ENCODE results near the gene CTSA.
"Not testable (repeated sequence)": the region's sequence is repeated elsewhere in the genome, so short reads cannot be mapped to it uniquely, and the experiment has no call there.

CTSA gene

GRCh38 chr20:45866454-45866853 is 24.7 kb upstream of the CTSA start:
- DNase-seq (ENCODE audit: low read depth in 2 of 2): no peak

GRCh38 chr20:45867136-45867818 is 23.9 kb upstream of the CTSA start:
- no peak for DNase-seq (ENCODE audit: low read depth in 2 of 2)

- no peak for DNase-seq (ENCODE audit: low read depth in 2 of 2)
Measured at GRCh38 chr20:45867819-45868176, 23.3 kb upstream of the CTSA start.

- no peak for DNase-seq (ENCODE audit: low read depth in 2 of 2)
Measured at GRCh38 chr20:45872626-45873025, 18.5 kb upstream of the CTSA start.

GRCh38 chr20:45873409-45874103 is 17.6 kb upstream of the CTSA start:
- DNase-seq (ENCODE audit: low read depth in 2 of 2): no peak

GRCh38 chr20:45874104-45874481 is 17.0 kb upstream of the CTSA start:
- DNase-seq (ENCODE audit: low read depth in 2 of 2): not testable (repeated sequence)

GRCh38 chr20:45874576-45874975 is 16.6 kb upstream of the CTSA start:
- no peak for DNase-seq (ENCODE audit: low read depth in 2 of 2)

- no peak for DNase-seq (ENCODE audit: low read depth in 2 of 2)
Measured at GRCh38 chr20:45878076-45878761, 12.9 kb upstream of the CTSA start.

- DNase-seq (ENCODE audit: low read depth in 2 of 2): peak; percentile 96 to 100
Measured at GRCh38 chr20:45880988-45881788, 9.9 kb upstream of the CTSA start, which contains the start of gene ZSWIM1. TSS of gene ZSWIM1 (plus strand) at chr20:45881227. CDS start at chr20:45882593, 1,366 bp downstream.

GRCh38 chr20:45882469-45883099 is 8.6 kb upstream of the CTSA start:
- DNase-seq (ENCODE audit: low read depth in 2 of 2): no peak

- DNase-seq (ENCODE audit: low read depth in 2 of 2): no peak
Measured at GRCh38 chr20:45883100-45883469, 8.1 kb upstream of the CTSA start.

GRCh38 chr20:45886590-45887345 is 4.4 kb upstream of the CTSA start:
- DNase-seq (ENCODE audit: low read depth in 2 of 2): no peak

- no peak for DNase-seq (ENCODE audit: low read depth in 2 of 2)
Measured at GRCh38 chr20:45887346-45887715, 3.8 kb upstream of the CTSA start, which contains the start of gene SPATA25. TSS of gene SPATA25 (minus strand) at chr20:45887622. CDS start at chr20:45887590, 32 bp downstream.

GRCh38 chr20:45888681-45889080 is 2.5 kb upstream of the CTSA start:
- DNase-seq (ENCODE audit: low read depth in 2 of 2): no peak

- DNase-seq (ENCODE audit: low read depth in 2 of 2): peak in 1 of 2 experiments; percentile 39
Measured at GRCh38 chr20:45890077-45890984, 804 bp upstream of the CTSA start.

- DNase-seq (ENCODE audit: low read depth in 2 of 2): no peak
Measured at GRCh38 chr20:45892049-45892825, 1.1 kb downstream of the CTSA start.

- DNase-seq (ENCODE audit: low read depth in 2 of 2): no peak
Measured at GRCh38 chr20:45892828-45893500, 1.8 kb downstream of the CTSA start.

GRCh38 chr20:45893831-45894230 is 2.7 kb downstream of the CTSA start:
- DNase-seq (ENCODE audit: low read depth in 2 of 2): no peak
